ENCODE measurements around the gene ABCB11. TPM values are rescaled to one million over a fixed set of nuclear protein-coding genes. Genes with fewer than 3 reads are reported as not detected.

ABCB11 gene
- total RNA-seq, 1 experiment from 2014 or later, result not detected

DNA sequence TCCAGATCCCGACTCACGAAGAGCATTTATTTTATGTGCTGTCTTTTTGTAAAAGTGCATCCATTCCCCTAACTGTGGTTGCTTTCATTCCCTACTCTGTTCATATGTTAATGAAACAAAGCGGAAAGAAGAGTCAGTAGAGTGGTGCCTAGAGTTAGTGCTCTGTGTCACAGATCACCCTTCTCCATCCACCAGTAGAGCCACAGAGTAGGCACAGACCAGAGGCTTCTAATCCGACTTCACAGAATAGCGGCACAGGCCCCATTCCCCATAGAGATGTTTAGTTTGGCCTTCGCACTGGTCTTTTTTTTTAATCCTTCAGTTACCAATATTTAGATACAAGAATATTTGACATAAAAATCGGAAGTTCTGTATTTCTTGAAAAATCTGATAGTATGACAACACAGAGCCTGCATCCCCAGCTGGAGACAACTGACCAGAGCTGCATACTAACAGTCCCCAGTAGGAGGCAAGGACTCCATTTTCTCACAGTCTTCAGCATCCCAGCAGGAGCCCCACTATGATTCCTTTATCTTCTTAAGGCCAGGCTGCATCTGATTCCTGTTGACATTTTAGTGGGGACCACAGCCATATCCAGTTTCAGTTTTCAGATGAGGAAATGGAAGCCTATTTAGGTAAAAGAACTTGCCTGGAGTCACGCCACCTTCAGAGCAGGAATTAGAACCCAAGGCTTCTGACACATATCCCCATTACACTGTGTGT is 123.0 kb downstream of the ABCB11 start:
- ChIA-PET POLR2A (ENCODE audit: low non-redundant PET) (no interaction called here), CTCF (no interaction called here)
- no peaks in the 10 kb centered on the region for H3K27me3 ChIP-seq (replicated peaks; ENCODE audit: insufficient read depth, low read depth, low read length, poor library complexity)
- H3K27ac ChIP-seq (ENCODE audit: low read depth, low read length, poor library complexity, severe bottlenecking), result no peak overlapping the region
- no peak for DNase-seq (ENCODE audit: low spot score)
- H3K4me3 ChIP-seq (ENCODE audit: low read depth, low read length, poor library complexity, severe bottlenecking), result no peak overlapping the region
- TF ChIP-seq, protein P1, sequence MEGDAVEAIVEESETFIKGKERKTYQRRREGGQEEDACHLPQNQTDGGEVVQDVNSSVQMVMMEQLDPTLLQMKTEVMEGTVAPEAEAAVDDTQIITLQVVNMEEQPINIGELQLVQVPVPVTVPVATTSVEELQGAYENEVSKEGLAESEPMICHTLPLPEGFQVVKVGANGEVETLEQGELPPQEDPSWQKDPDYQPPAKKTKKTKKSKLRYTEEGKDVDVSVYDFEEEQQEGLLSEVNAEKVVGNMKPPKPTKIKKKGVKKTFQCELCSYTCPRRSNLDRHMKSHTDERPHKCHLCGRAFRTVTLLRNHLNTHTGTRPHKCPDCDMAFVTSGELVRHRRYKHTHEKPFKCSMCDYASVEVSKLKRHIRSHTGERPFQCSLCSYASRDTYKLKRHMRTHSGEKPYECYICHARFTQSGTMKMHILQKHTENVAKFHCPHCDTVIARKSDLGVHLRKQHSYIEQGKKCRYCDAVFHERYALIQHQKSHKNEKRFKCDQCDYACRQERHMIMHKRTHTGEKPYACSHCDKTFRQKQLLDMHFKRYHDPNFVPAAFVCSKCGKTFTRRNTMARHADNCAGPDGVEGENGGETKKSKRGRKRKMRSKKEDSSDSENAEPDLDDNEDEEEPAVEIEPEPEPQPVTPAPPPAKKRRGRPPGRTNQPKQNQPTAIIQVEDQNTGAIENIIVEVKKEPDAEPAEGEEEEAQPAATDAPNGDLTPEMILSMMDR (conservative IDR thresholded peaks at IDR 0.05; ENCODE audit: low read depth, low read length), result no peak
- no peak for TF ChIP-seq EZH2 (IDR thresholded peaks at IDR 0.05; ENCODE audit: borderline replicate concordance, low read depth, low read length, poor library complexity, severe bottlenecking)
- no peaks in the 10 kb centered on the region for H3K4me1 ChIP-seq (ENCODE audit: insufficient read depth, low read length, poor library complexity, severe bottlenecking)
- H3K36me3 ChIP-seq (ENCODE audit: insufficient read depth, low read length, poor library complexity, severe bottlenecking), result no peaks in the 10 kb centered on the region
- intact Hi-C loops (cut with micrococcal nuclease; ENCODE audit: unreplicated experiment), result no loop called here
- BruUV-seq (replicated peaks), result no TSS peak
- no peaks in the 10 kb centered on the region for H3K9me3 ChIP-seq (ENCODE audit: low read depth, low read length, poor library complexity, severe bottlenecking)

DNA sequence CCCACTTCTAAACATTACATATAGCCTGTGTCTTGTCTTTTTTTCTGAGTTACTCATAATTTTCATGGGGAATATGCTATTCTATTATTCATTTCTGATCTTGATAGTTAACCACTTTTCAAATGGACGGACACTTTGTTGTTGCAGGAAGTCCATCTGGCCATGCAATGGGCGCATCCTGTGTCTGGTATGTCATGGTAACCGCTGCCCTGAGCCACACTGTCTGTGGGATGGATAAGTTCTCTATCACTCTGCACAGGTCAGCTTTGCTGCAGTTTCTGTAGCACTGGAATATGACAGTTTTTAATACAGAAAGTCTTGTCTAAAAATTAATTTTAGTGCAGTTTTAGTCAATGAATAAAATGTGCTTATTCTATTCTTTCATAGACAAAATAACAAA is 126.8 kb downstream of the ABCB11 start:
- ChIA-PET CTCF (no interaction called here), POLR2A (ENCODE audit: low non-redundant PET) (no interaction called here)
- no peak for DNase-seq (ENCODE audit: low spot score)
- no peaks in the 10 kb centered on the region for H3K9me3 ChIP-seq (ENCODE audit: low read depth, low read length, poor library complexity, severe bottlenecking)
- H3K4me1 ChIP-seq (ENCODE audit: insufficient read depth, low read length, poor library complexity, severe bottlenecking), result no peaks in the 10 kb centered on the region
- no TSS peak for BruUV-seq (replicated peaks)
- no peaks in the 10 kb centered on the region for H3K36me3 ChIP-seq (ENCODE audit: insufficient read depth, low read length, poor library complexity, severe bottlenecking)
- H3K27ac ChIP-seq (ENCODE audit: low read depth, low read length, poor library complexity, severe bottlenecking), result no peak overlapping the region
- intact Hi-C loops (cut with micrococcal nuclease; ENCODE audit: unreplicated experiment), result no loop called here
- no peak overlapping the region for H3K4me3 ChIP-seq (ENCODE audit: low read depth, low read length, poor library complexity, severe bottlenecking)
- no peak for TF ChIP-seq EZH2 (IDR thresholded peaks at IDR 0.05; ENCODE audit: borderline replicate concordance, low read depth, low read length, poor library complexity, severe bottlenecking)
- TF ChIP-seq, protein P1 (conservative IDR thresholded peaks at IDR 0.05; ENCODE audit: low read depth, low read length), result no peak
- H3K27me3 ChIP-seq (replicated peaks; ENCODE audit: insufficient read depth, low read depth, low read length, poor library complexity), result peaks cover 4% of the 10 kb centered on the region

DNA sequence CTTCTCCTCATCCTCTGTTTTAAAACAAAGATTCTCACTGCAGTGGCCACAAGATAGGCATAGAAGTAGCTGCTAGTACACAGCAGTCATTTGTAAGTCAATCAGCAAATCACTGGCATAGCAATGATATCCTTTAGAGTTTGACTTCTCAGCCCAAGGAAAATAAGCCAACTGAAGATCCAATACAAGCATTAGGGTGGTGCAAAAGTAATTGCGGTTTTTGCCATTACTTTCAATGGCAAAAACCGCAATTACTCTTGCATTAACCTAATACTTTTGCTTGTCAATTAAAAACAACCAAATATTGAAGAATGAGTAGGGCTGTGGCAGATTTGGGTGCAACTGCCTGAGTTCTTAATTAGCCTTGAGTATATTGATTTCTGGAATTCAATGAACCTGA is 127.2 kb downstream of the ABCB11 start:
- Histone ChIP-seq H3K4me1 (ENCODE audit: insufficient read depth, low read length, poor library complexity, severe bottlenecking) (no peaks in the 10 kb centered on the region), H3K27me3 (replicated peaks; ENCODE audit: insufficient read depth, low read depth, low read length, poor library complexity) (peaks cover 4% of the 10 kb centered on the region), H3K27ac (ENCODE audit: low read depth, low read length, poor library complexity, severe bottlenecking) (no peak overlapping the region), H3K36me3 (ENCODE audit: insufficient read depth, low read length, poor library complexity, severe bottlenecking) (no peaks in the 10 kb centered on the region), H3K4me3 (ENCODE audit: low read depth, low read length, poor library complexity, severe bottlenecking) (no peak overlapping the region), H3K9me3 (ENCODE audit: low read depth, low read length, poor library complexity, severe bottlenecking) (no peaks in the 10 kb centered on the region)
- no peak for DNase-seq (ENCODE audit: low spot score)
- intact Hi-C loops (cut with micrococcal nuclease; ENCODE audit: unreplicated experiment), result no loop called here
- TF ChIP-seq EZH2 (IDR thresholded peaks at IDR 0.05; ENCODE audit: borderline replicate concordance, low read depth, low read length, poor library complexity, severe bottlenecking), result no peak
- TF ChIP-seq, protein P1 (conservative IDR thresholded peaks at IDR 0.05; ENCODE audit: low read depth, low read length), result no peak
- ChIA-PET CTCF (no interaction called here), POLR2A (ENCODE audit: low non-redundant PET) (no interaction called here)
- BruUV-seq (replicated peaks), result no TSS peak

Data from A673 (cell line).